ENCODE data around the gene CYP2S1. TPM values are rescaled to one million over a fixed set of nuclear protein-coding genes. Genes with fewer than 3 reads are reported as not detected.
A peak's percentile ranks its signal among the peaks of the same experiment; 100 is the strongest.

The CYP2S1 gene
- total RNA-seq, 4 donors from 2014 or later = 0.31 to 0.64 TPM; not detected in 2

- ATAC-seq = peak; percentile 15 to 29
- peaks cover 13 to 35% (median 19%) of the 10 kb centered on the region in 3 donors for H3K27me3 ChIP-seq
- H3K27ac ChIP-seq = peak overlapping the region; percentile 62 to 89 (median 86)
- in situ Hi-C loops (cut with MboI; ENCODE audit: low sequenced_read_pairs in 4 of 4) = no loop called here
- no peaks in the 10 kb centered on the region for H3K9me3 ChIP-seq
- H3K4me3 ChIP-seq = peak overlapping the region; percentile 52 to 66 (median 56)
- no peaks in the 10 kb centered on the region for H3K36me3 ChIP-seq
- intact Hi-C loops (cut with DNase I; ENCODE audit: low total_unique reads) = no loop called here
- H3K4me1 ChIP-seq = no peaks in the 10 kb centered on the region
- TF ChIP-seq POLR2A (IDR thresholded peaks at IDR 0.05) = peak; percentile 4 to 20
- no peak for TF ChIP-seq CTCF (IDR thresholded peaks at IDR 0.05 in 4 of 5, conservative IDR thresholded peaks at IDR 0.05 in 1 of 5)
- DNase-seq = peak in 1 of 2 donors; percentile 46
Observed at GRCh38 chr19:41219924-41220567, 27.0 kb downstream of the CYP2S1 start.

- H3K4me1 ChIP-seq = no peaks in the 10 kb centered on the region
- H3K9me3 ChIP-seq = no peaks in the 10 kb centered on the region
- TF ChIP-seq POLR2A (IDR thresholded peaks at IDR 0.05) (no peak), CTCF (IDR thresholded peaks at IDR 0.05 in 4 of 5, conservative IDR thresholded peaks at IDR 0.05 in 1 of 5) (no peak)
- ATAC-seq = no peak
- in situ Hi-C loops (cut with MboI; ENCODE audit: low sequenced_read_pairs in 4 of 4) = no loop called here
- peak overlapping the region; percentile 62 to 89 (median 86) for H3K27ac ChIP-seq
- H3K4me3 ChIP-seq = peak overlapping the region; percentile 52 to 66 (median 56)
- DNase-seq = no peak
- intact Hi-C loops (cut with DNase I; ENCODE audit: low total_unique reads) = no loop called here
- peaks cover 13 to 35% (median 19%) of the 10 kb centered on the region in 3 donors for H3K27me3 ChIP-seq
- H3K36me3 ChIP-seq = no peaks in the 10 kb centered on the region
Observed at GRCh38 chr19:41220811-41221210, 27.8 kb downstream of the CYP2S1 start.

GRCh38 chr19:41221514-41222205 lies 28.6 kb downstream of the CYP2S1 start:
- Histone ChIP-seq H3K27ac (peak overlapping the region; percentile 62 to 89 (median 86)), H3K36me3 (no peaks in the 10 kb centered on the region), H3K27me3 (peaks cover 13 to 36% (median 18%) of the 10 kb centered on the region in 3 donors), H3K4me1 (peaks cover 3 to 4% of the 10 kb centered on the region in 2 donors), H3K4me3 (no peak overlapping the region), H3K9me3 (no peaks in the 10 kb centered on the region)
- no peak for TF ChIP-seq CTCF (IDR thresholded peaks at IDR 0.05 in 4 of 5, conservative IDR thresholded peaks at IDR 0.05 in 1 of 5)
- no peak for TF ChIP-seq POLR2A (IDR thresholded peaks at IDR 0.05)
- ATAC-seq (no peak), DNase-seq (no peak)
- intact Hi-C loops (cut with DNase I; ENCODE audit: low total_unique reads) = no loop called here
- in situ Hi-C loops (cut with MboI; ENCODE audit: low sequenced_read_pairs in 4 of 4) = no loop called here

- Histone ChIP-seq H3K27ac (peak overlapping the region; percentile 44 to 89 (median 86)), H3K4me3 (no peak overlapping the region), H3K27me3 (peaks cover 13 to 42% (median 19%) of the 10 kb centered on the region in 3 donors), H3K9me3 (no peaks in the 10 kb centered on the region), H3K4me1 (peaks cover 6% of the 10 kb centered on the region in 2 donors), H3K36me3 (no peaks in the 10 kb centered on the region)
- intact Hi-C loops (cut with DNase I; ENCODE audit: low total_unique reads) (no loop called here), in situ Hi-C loops (cut with MboI; ENCODE audit: low sequenced_read_pairs in 4 of 4) (no loop called here)
- no peak for ATAC-seq
- DNase-seq = no peak
- TF ChIP-seq CTCF (IDR thresholded peaks at IDR 0.05 in 4 of 5, conservative IDR thresholded peaks at IDR 0.05 in 1 of 5) (no peak), POLR2A (IDR thresholded peaks at IDR 0.05) (no peak)
Observed at GRCh38 chr19:41222240-41222639, 29.2 kb downstream of the CYP2S1 start.
